GM18520 (cell line): ENCODE results near the gene MPZL3.

Experiments used
- ATAC-seq: cut with Tn5 transposase; IDR thresholded peaks from one replicate; pipeline ENCODE4 v1.9.1; 2021; ENCODE audit not compliant: unreplicated experiment

The MPZL3 gene

DNA sequence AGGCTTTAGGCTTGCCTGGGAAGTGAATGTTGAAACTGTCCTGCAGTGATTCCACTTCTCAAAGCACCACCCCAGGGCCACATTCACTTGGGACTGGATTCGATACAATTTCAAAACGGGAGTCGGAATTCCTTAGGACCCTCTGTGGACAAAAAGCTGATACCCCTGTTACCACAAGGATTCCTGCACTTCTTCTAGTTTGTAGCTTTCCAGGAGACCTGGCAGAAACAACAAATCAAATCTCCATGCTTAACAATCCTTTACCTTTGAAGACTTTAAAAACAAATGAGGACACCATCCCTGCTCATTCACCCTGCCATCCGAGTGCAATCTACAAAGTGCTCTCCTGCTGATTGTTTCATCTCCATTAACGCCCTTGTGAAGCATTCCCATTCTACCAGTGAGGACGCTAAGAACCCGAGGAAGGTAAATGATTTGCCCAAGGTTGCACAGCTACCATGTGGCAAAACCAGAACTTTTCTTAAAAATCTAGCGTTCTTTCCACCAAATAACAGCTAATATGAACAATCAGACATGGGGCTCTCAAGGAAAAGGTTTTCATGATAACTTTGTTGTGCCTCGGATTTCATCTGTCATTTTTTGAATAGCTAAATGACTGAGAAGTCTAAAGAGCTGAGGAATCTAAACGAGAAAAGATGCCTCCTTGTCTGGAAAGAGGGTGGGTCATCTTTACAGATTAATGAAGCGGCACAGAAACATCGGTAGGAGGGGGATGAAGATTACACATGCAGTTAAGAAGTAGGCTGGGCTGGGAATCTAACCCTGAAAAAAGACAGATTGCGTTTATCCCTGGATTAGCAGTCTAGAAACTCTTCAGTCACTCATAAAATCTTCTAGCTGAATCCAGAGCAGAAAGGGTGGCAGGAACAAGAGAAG lies 12.7 kb upstream of the MPZL3 start:
- ATAC-seq = no peak

DNA sequence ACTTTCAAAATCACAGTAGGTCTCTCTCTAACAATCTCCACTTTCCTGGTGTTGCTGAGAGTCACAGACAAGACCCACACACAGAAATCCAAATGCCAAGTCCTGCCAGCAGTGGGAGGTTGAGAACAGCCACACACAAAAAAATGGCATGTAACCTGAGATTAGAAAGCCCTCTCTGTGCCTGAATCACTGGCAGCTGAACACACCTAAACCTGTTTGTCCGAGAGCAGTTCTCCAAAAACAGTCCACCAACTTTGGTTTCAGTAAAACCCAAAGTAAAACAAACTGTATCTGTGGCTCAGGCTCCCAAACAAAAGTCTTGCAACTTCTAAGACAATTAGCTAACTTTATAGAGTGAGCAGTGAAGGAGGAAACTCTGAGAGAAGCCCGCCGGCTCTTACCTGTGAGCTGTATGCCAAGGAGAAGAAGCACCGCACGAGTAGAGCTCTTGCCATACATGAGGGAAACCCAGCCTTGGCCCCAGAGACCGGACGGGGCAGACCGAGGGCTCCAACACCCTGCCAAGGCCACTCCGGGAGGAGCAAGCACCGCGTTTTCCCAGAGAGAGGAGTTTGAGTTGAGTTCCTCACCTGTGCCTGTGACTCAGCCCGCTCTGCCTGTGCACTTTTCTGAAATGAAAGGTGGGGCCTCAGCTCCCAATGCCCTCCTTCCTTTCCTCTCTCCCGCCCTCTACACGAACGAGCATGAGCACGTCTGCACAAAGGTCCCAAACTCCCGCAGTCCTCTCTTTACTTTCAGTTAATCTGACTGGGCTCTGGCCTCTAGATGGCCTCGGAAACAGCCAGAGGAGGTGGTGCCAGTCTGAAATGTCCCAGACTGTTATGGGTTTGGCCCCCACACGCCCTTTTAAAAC lies 11.8 kb upstream of the MPZL3 start, which contains the start of gene MPZL2:
Gene MPZL2, minus strand, starts transcription at position 603 of the 874 bp plus-strand sequence. Its CDS starts 144 bp downstream, at position 459.
- no peak for ATAC-seq

DNA sequence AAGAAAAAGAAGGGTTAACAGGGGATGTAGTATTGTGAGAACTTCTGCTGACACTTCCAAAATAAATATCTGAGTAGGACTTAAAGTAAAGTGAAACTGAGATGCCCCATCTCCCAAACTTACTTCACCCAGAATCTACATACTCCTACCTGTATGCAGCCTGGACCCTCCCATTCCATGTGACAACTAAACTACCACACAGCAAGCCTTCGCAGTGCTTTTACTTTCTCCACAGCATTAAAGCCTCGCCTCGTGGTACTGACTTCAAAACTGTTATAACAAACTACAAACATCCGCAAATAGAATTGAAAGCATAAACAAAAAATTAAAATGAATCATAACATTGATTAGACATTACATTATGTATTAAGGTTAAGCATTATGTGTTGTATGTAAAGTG lies 10.9 kb upstream of the MPZL3 start:
- no peak for ATAC-seq

DNA sequence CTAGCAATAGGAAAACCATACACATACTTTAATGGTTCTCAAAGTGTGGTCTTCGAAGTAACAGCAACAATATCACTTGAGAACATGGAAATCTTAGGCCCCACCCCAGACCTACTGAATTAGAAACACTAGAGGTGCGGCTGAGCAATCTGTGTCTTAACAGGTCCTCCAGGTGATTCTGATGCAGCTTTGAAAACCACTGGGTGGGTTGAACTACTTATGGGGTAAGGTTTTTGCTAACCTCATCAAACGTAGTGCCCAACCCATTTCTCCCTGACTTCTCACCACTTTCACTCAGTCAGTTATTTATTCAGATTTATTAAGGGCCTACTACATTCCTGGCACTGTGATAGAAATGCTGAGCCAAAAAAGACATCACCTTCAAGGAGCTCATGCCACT lies 8.2 kb upstream of the MPZL3 start:
- ATAC-seq = no peak

DNA sequence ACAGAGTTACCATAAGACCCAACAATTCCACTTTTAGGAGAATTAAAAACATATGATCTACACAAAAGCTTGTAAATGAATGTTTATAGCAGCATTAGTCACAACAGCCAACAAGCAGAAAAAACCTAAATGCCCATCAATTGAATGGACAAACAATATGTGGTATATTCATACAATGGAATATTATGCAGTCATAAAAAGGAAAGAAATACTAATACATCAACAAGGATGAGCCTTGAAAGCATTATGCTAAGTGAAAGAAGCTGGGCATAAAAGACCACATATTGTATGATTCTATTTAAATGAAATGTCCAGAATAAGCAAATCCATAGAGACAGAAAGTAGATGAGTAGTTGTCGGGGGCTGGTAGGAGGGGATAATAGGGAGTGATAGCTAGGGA lies 7.0 kb upstream of the MPZL3 start:
- ATAC-seq = no peak

DNA sequence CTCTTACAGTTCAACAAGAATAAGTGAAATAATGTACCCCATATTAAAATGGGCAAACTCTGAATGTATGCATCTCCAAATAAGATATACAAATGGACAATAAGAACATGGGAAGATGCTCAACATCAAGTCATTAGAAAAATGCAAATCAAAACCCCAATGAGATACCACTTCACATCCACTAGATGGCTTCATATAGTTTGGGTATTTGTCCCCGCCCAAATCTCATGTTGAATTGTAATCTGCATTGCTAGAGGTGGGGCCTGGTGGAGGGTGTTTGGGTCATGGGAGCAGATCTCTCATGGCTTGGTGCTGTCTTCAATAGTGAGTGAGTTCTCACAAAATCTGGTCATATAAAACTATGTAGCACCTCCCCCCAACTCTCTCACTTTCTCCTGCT lies 6.2 kb upstream of the MPZL3 start:
- ATAC-seq = no peak

DNA sequence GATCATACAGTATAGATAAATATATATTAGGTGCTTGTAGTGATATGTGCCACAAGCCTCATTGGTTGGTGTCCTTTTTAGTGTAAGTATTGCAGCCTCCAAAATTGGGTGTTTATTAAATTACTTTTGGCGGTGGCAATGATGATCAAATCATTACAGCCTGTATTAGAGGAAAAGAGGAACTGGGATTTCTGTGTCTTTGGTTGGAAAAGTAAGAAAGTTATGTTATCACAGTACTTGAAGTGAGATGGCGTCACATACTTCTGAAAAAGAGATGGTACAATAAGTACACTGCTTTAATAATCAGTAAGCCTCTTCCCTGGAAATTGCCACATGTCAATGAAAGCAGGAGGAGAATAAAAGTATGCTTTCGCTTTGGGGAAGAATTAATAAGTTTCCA lies 523 bp upstream of the MPZL3 start:
- ATAC-seq = no peak

DNA sequence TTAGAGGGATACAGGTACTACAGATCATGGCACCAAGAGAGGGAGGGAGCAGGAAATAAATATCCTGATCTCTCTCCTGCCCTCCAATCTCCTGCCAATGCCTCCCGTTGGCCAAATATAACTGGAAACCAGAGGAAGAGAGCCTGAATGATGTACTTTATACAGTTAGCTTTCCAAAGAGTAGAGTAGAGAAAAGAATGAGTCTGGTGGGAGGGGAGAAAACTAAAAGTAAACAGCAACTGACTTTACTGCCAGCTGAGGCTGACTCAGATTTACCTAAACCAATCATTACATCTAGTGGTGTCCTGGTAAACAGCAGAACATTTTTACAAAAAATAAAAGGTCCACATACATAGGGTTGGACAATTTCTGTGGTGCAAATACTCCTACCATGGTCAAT lies 5.1 kb downstream of the MPZL3 start:
- ATAC-seq = no peak

DNA sequence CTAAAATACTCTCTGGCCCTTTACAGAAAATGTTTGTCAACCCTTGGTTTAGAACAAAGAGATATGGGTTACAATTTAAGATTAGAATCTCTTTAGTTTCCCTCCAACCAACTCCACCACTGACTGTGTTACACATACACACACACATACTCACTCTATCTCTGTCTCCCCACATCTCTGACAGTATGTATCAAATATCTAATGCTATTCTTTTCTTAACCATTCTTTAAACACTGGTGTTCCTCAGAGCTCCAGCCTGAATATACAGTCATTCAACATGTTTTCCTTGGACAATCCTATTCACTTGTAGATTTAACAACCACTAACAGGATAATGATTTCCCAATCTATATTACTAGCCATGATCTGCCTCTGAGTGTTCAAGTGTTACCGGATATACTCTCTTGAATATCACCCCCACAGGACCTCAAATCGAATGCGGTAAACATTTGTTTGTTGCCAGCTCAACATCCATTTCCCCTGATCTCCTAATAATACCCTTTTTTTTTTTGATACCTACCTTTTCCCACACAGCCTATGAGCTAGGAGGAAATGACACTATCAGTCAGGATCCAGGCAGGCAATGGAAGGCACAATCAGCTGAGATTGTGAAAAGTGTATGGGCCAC lies 6.1 kb downstream of the MPZL3 start:
- ATAC-seq = no peak

DNA sequence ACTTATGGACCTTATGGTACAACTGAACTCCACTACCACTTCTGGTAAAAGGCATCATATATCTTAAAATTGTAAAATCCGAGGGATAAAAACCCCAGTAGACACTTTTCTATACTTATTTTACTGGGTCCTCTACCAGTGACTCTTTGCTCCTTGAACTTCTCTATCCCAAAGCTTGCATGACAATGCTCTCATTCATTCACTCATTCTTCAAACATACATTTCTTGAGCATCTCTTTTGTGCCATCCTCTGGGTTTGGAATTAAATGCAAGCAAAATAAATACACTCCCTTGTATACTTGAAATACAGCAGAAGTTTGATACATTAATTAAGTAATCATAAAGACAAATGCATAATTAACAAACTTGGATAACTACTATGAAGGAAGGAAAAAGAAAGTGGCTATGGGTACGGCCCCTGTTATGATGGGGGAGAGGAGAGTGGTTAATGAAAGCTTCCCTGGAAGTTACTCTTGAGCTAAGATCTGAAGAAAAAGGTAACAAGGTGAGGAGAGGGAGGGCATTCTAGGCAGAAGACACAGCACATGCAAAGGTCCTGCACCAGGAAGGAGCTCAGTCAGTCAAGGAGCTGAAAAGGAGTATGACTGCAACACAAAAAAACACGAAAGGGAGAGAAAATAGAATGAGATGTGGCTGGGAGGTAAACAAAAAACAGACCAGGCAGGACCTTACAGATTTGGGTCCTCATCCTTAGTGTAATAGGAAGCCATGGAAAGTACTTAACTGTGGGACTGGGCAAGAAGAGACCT lies 8.0 kb downstream of the MPZL3 start:
- ATAC-seq = no peak

DNA sequence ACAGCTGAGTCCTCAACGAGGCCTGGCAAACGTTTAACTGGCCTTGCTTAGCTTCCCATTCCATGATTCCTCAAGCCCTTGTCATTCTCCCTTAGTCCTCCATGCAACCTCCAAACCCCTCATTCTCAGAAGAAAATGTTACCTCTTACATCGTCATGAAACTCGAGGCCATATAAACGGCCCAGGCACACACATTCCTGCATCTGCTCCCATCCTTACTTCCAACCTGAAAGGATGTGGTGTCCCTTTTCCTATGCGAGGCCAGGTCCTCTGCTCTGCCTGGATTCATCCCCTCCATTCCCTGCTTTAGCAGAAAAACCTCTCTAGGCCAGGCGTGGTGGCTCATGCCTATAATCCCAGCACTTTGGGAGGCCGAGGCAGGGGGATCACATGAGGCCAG lies 9.0 kb downstream of the MPZL3 start:
- ATAC-seq = no peak

DNA sequence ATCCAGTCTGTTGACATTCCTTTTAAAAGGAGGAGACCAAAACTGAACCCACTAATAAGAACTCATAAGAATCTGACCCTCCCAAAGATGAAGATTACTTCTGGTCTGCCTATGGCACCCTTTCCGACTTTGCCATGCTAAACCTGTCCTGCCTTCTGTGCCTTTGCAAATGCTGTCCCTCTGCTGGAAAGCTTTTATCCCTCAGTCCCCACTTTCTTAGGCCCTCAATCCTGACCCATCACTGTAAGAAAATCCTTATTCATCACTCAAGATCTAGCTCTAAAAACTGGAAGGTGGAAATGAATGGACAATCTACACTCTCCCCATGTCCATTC lies 10.4 kb downstream of the MPZL3 start:
- ATAC-seq = no peak

DNA sequence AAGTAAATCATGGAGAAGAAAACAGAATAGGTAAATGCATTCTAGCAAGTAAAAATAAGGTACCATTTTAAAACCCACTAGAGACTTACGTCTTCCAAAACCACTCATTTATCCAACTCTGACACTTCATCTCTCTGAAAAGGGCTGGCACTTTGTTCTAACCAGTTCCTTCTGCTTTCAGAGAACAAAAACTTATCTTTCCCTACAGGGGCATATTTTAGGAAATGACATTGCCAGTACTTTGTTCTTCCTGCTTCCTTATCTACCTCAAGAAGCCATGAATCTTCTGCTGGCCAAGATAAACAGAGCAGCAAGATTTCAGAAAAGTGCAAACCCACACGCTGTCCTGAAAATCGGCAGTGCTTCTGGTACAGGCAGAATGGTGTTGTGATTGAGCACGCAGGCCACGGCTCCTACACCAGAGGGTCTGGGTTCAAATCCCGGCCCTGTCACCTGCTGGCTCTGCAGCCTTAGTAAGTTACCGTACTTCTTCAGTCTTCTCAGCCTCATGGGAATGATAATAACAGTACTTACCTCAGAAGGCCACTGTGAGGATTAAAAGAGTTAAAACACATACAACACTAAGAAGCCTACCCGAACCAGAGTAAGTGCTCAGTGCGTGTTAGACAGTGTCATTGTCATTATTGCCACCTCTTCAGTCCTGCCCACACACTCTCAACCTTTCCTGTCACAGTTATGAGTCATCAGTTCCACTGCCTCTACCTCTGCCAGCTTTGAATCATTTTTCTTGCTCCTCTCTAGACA lies 11.0 kb downstream of the MPZL3 start:
- ATAC-seq = peak; percentile 87

DNA sequence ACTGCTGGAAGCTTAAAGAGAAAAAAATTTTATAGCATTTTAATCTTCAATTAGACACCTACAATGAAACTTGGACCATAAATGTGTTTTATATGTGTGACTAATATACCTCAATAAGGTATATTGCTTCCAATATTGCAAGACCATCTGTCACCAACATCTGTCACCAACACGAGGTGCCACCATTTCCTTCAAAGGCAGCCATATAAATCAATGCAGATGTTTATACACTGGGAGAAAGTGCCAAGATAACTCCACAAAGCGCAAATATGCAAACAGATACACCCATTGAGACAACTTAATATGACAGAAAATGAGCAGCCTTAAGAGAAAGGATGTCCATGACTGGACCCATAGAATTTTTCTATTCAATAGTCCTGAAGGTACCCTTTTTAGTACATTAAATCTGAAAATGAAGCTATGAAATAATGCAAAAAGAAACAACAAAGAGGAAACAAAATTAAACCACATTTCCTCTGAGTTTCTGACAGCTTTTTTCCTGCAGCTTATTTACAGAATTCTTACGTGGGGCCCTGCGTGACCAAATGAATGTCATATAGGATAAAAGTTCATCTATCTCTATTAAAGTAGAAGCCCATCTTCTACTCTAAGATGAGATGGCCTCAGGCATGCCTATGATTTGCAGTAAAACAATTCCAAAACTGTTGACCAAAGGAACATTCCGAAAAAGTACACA lies 12.5 kb downstream of the MPZL3 start:
- ATAC-seq = no peak

DNA sequence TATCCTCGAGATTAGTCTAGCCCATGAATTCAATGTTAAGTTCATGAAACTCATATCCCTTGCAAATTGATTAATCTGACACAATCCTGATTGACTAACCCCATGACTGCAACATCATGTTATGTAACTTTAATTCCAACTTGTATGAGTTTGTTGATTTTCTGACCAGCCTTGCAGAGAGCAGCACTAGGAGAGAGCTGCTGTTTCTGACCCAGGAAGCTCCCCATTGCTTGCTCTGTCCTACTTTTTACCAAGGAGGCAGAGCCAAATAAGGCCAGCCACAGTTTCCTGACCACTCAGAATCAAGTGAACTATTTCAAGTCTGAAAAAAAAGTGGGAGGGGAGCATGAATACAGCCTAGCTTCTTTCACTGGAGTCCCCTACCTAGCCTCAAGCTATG lies 13.2 kb downstream of the MPZL3 start:
- no peak for ATAC-seq

DNA sequence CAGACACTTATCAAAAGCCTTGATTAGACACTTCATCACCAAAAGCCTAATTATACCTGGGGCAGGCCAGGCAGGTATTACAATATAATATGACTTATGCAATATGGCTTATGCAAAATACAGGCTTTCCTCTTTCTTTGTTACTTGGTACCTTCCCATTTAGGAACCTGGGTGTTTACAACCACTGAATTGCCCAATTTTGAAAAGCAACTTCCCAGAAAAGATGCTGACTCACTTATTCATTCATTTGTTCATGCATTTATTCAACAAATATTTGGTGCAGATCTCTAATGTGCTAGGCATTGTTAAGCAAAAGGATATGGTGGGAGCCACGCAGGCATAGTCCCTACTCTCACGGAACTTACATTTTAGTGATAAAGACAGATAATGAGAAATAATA lies 13.7 kb downstream of the MPZL3 start:
- no peak for ATAC-seq

DNA sequence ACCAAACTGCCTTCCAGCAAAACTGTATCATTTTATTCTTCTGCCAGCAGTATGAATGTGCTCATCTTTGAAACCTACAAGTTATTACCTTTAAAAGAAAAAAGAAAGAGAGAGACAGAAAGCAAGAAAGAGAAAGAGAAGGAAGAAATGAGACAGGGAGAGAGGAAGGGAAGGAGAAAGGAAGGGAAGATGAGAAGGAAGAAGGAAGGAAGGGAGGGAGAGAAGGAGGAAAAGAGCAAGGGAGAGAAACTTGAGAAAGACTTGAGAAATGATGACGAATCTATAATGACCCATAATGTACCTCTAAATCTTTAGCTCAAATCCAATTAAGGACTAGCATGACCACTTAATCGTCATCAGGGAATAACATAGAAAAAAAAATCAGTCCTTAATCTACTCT lies 16.0 kb downstream of the MPZL3 start:
- ATAC-seq = no peak

DNA sequence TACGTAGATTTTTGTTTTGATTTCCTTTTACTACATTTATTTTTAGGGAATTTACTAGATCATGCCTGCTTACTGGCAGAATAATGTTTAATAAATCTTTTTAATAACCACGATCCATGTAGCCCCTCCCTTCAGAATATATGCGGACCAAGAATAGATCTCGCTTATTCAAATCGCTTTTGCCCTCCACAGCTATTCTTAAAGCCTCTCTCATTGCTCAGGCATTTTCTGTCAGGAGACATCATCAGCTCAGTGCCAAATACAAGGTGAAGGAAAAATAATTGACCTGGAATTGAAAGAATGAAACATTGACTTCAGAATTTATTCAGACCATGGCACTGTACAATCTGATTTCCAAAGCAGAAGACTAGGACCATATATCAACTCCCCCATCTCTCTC lies 17.3 kb downstream of the MPZL3 start:
- ATAC-seq = no peak

DNA sequence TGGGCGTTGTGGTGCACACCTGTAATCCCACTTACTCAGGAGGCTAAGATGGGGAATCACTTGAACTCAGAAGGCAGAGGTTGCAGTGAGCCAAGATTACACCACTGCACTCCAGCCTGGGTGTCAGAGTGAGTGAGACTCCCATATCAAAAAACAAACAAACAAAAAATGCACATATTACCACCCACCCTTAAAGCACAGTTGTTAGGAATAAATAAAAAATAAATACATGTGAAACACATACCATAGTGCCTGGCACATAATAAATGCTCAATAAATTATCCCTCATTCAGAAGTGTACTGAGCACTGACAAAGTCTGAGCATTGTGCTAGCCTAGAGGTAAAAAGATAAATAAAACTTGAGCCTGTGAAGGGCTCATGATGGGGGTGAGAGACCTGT lies 18.3 kb downstream of the MPZL3 start:
- ATAC-seq = no peak

DNA sequence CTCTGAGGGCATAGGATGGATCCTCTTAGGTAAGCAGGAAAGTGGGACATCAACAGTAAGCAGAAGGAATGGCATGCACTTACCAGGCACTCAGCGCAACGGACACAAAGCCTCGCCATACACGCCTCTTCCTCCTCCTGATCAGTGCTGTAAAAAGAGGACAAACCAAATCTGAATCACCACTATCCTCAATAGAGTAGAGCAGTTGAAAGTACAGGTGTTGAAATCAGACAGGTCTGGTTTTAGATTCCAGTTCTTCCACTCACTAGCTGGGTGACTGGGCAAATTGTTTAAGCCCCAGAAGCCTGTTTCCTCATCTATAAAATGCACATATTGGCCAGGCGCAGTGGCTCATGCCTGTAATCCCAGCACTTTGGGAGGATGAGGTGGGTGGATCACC lies 18.8 kb downstream of the MPZL3 start:
- ATAC-seq = no peak
